WTC11 (cell line): ENCODE data around the gene RNASET2. TPM values are rescaled to one million over a fixed set of nuclear protein-coding genes. Genes with fewer than 3 reads are reported as not detected.

Experiments
- ATAC-seq: fragments of 200-7000 bp; cut with Tn5 transposase; 2 replicates; pipeline ENCODE4 v1.10.0; 2021; ENCODE audit warnings: mild to moderate bottlenecking, moderate library complexity
- CTCF ChIA-PET: fragments of 300-600 bp; sonication (Branson Sonifier 250); formaldehyde crosslinking; loops from one replicate; lab custom pipeline; 2021; ENCODE audit warnings: antibody characterized with exemption; lab: Charles Lee
- POLR2A ChIA-PET: fragments of 350-600 bp; sonication (Branson Sonifier 250); formaldehyde crosslinking; loops from one replicate; lab custom pipeline; 2021; ENCODE audit warnings: antibody characterized with exemption; lab: Charles Lee
- DNase-seq: peaks from one replicate; pipeline ENCODE4 v3.0.0; 2021; ENCODE audit warnings: low spot score
- H3K27ac Mint-ChIP-seq: 2 replicates; pipeline ENCODE4 v1.8.0; 2021; ENCODE audit warnings: mixed read lengths
- H3K27me3 Mint-ChIP-seq: 2 replicates; pipeline ENCODE4 v1.8.0; 2021; ENCODE audit warnings: low read depth, mild to moderate bottlenecking, moderate library complexity, mixed read lengths
- H3K36me3 Mint-ChIP-seq: 2 replicates; pipeline ENCODE4 v1.8.0; 2021; ENCODE audit warnings: mixed read lengths
- H3K4me1 Mint-ChIP-seq: 2 replicates; pipeline ENCODE4 v1.8.0; 2022; ENCODE audit warnings: mixed read lengths
- H3K4me3 Mint-ChIP-seq: 2 replicates; pipeline ENCODE4 v1.8.0; 2021; ENCODE audit warnings: mild to moderate bottlenecking, moderate library complexity, mixed read lengths
- H3K9me3 Mint-ChIP-seq: 2 replicates; pipeline ENCODE4 v1.8.0; 2021; ENCODE audit warnings: mixed read lengths
- ARID4B ChIP-seq: sonication (generic); formaldehyde crosslinking; IDR thresholded peaks from 2 replicates; pipeline ENCODE4 v1.8.0; 2023; ENCODE audit warnings: missing genetic modification reagents, mild to moderate bottlenecking, borderline replicate concordance
- ATF1 ChIP-seq: sonication (generic); formaldehyde crosslinking; IDR thresholded peaks from 2 replicates; pipeline ENCODE4 v1.8.1; 2023; ENCODE audit warnings: mild to moderate bottlenecking, moderate library complexity, missing genetic modification reagents
- ATF3 ChIP-seq: sonication (generic); formaldehyde crosslinking; conservative IDR thresholded peaks from 2 replicates; pipeline ENCODE4 v1.8.1; 2022; ENCODE audit warnings: mild to moderate bottlenecking, missing genetic modification reagents
- EMX1 ChIP-seq: fragments of 250-450 bp; sonication (Bioruptor Pico); IDR thresholded peaks from 2 replicates; pipeline ENCODE4 v1.8.0; 2021; ENCODE audit warnings: mild to moderate bottlenecking
- ETV6 ChIP-seq: sonication (generic); formaldehyde crosslinking; IDR thresholded peaks from 2 replicates; pipeline ENCODE4 v1.8.1; 2022; ENCODE audit warnings: mild to moderate bottlenecking, missing genetic modification reagents
- FOXK1 ChIP-seq: sonication (generic); formaldehyde crosslinking; IDR thresholded peaks from 2 replicates; pipeline ENCODE4 v1.8.0; 2022; ENCODE audit warnings: mild to moderate bottlenecking, moderate library complexity, missing genetic modification reagents
- HMGXB4 ChIP-seq: sonication (generic); formaldehyde crosslinking; IDR thresholded peaks from 2 replicates; pipeline ENCODE4 v1.8.1; 2023; ENCODE audit warnings: mild to moderate bottlenecking, moderate library complexity, missing genetic modification reagents
- NFATC4 ChIP-seq: fragments of 250-450 bp; sonication (Bioruptor Pico); IDR thresholded peaks from 2 replicates; pipeline ENCODE4 v1.9.0; 2021; ENCODE audit warnings: mild to moderate bottlenecking
- NFE2L1 ChIP-seq: sonication (generic); formaldehyde crosslinking; IDR thresholded peaks from 2 replicates; pipeline ENCODE4 v1.8.1; 2023; ENCODE audit warnings: missing genetic modification reagents
- NFYB ChIP-seq: sonication (generic); formaldehyde crosslinking; conservative IDR thresholded peaks from 2 replicates; pipeline ENCODE4 v1.8.0; 2022; ENCODE audit warnings: low read depth, missing genetic modification reagents
- NR1H2 ChIP-seq: sonication (generic); formaldehyde crosslinking; IDR thresholded peaks from 2 replicates; pipeline ENCODE4 v1.9.0; 2021; ENCODE audit warnings: mild to moderate bottlenecking, moderate library complexity, missing genetic modification reagents
- TP53 ChIP-seq: sonication (generic); formaldehyde crosslinking; IDR thresholded peaks from 2 replicates; pipeline ENCODE4 v1.8.1; 2023; ENCODE audit warnings: mild to moderate bottlenecking, missing genetic modification reagents
- ZBTB21 ChIP-seq: sonication (generic); formaldehyde crosslinking; IDR thresholded peaks from 2 replicates; pipeline ENCODE4 v1.8.1; 2023; ENCODE audit warnings: mild to moderate bottlenecking, missing genetic modification reagents, borderline replicate concordance
- ZMAT4 ChIP-seq: fragments of 250-450 bp; sonication (Bioruptor Pico); IDR thresholded peaks from 2 replicates; pipeline ENCODE4 v1.9.0; 2021; ENCODE audit warnings: mild to moderate bottlenecking
- ZNF416 ChIP-seq: fragments of 250-450 bp; sonication (Bioruptor Pico); IDR thresholded peaks from 2 replicates; pipeline ENCODE4 v1.9.0; 2021; ENCODE audit warnings: mild to moderate bottlenecking, inconsistent platforms
- ZSCAN18 ChIP-seq: fragments of 250-450 bp; sonication (Bioruptor Pico); IDR thresholded peaks from 2 replicates; pipeline ENCODE4 v2.1.2; 2022; ENCODE audit warnings: mild to moderate bottlenecking, moderate library complexity
- total RNA-seq: library from RNA; stranded (reverse); gene quantifications from 3 replicates; pipeline ENCODE4 v1.2.3, GENCODE V29; 2021
- TF ChIP-seq, protein P1 (sequence below): sonication (generic); formaldehyde crosslinking; IDR thresholded peaks from 2 replicates; pipeline ENCODE4 v1.8.1; 2022; ENCODE audit warnings: mild to moderate bottlenecking, missing genetic modification reagents, moderate library complexity, borderline replicate concordance
- TF ChIP-seq, protein P2 (sequence below): fragments of 250-450 bp; sonication (Bioruptor Pico); conservative IDR thresholded peaks from 2 replicates; pipeline ENCODE4 v1.9.0; 2021; ENCODE audit warnings: mild to moderate bottlenecking

Gene RNASET2
- total RNA-seq, 1 experiment from 2014 or later, result 35.6 TPM

- H3K36me3 Mint-ChIP-seq, result no peaks in the 10 kb centered on the region
- no peaks in the 10 kb centered on the region for H3K9me3 Mint-ChIP-seq
- no peaks in the 10 kb centered on the region for H3K4me1 Mint-ChIP-seq
- H3K27ac Mint-ChIP-seq, result no peak overlapping the region
- ATAC-seq, result no peak
- ChIA-PET CTCF (no interaction called here), POLR2A (no interaction called here)
- H3K4me3 Mint-ChIP-seq, result no peak overlapping the region
- H3K27me3 Mint-ChIP-seq, result no peaks in the 10 kb centered on the region
- DNase-seq, result no peak
- no peak for TF ChIP-seq ETV6 (CRISPR knock-in tag)
- TF ChIP-seq NFATC4 (CRISPR knock-in tag), result no peak
- TF ChIP-seq NR1H2 (CRISPR knock-in tag), result no peak
- no peak for TF ChIP-seq NFYB
- no peak for TF ChIP-seq HMGXB4 (CRISPR knock-in tag)
- TF ChIP-seq TP53 (CRISPR knock-in tag), result no peak
- no peak for TF ChIP-seq ATF1 (CRISPR knock-in tag)
- no peak for TF ChIP-seq NFE2L1 (CRISPR knock-in tag)
- TF ChIP-seq ZMAT4 (CRISPR knock-in tag), result no peak
- TF ChIP-seq, all 79 proteins: peak for 0
These were observed 33.4 kb downstream of the RNASET2 start for GRCh38 chr6:166922937-166923336.

- Mint-ChIP-seq H3K9me3 (peaks cover 2% of the 10 kb centered on the region; the same call in 1 of the 2 replicates), H3K27me3 (no peaks in the 10 kb centered on the region), H3K4me1 (no peaks in the 10 kb centered on the region), H3K4me3 (no peak overlapping the region), H3K27ac (no peak overlapping the region), H3K36me3 (no peaks in the 10 kb centered on the region)
- TF ChIP-seq ATF3 (CRISPR knock-in tag) (no peak), EMX1 (no peak), ZBTB21 (CRISPR knock-in tag) (no peak), NFYB (no peak), FOXK1 (no peak), NR1H2 (CRISPR knock-in tag) (no peak)
- TF ChIP-seq, protein P1, sequence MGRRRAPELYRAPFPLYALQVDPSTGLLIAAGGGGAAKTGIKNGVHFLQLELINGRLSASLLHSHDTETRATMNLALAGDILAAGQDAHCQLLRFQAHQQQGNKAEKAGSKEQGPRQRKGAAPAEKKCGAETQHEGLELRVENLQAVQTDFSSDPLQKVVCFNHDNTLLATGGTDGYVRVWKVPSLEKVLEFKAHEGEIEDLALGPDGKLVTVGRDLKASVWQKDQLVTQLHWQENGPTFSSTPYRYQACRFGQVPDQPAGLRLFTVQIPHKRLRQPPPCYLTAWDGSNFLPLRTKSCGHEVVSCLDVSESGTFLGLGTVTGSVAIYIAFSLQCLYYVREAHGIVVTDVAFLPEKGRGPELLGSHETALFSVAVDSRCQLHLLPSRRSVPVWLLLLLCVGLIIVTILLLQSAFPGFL (CRISPR knock-in tag), result no peak
- TF ChIP-seq, protein P2, sequence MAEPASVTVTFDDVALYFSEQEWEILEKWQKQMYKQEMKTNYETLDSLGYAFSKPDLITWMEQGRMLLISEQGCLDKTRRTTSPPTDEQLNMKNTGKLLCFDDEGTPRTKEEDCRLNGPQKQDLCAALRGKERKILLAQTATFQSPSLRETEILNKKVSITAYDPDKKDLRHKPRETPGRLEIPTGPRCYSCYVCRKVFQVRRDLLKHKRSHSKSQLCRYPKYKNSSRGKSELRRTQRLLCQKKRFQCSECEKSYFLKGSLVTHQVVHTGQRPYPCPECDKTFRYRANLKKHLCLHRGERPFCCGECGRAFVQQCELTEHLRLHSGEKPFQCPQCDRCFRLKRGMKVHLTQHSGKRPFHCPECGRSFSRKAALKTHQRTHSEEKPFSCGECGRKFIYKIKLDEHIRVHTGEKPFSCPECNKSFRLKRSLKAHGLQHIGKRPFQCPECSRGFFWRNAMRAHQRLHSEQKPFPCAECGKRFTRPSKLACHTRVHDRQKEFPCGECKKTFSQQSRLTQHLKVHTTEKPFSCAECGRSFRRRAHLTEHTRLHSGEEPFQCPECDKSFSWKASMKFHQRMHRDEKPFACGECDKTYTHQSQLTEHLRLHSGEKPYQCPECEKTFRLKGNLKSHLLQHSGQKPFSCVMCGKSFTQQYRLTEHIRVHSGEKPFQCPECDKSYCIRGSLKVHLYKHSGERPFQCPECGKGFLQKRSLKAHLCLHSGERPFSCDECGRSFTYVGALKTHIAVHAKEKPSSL (CRISPR knock-in tag), result no peak
- DNase-seq (no peak), ATAC-seq (no peak)
- ChIA-PET POLR2A (no interaction called here), CTCF (no interaction called here)
These were observed 34.8 kb downstream of the RNASET2 start for GRCh38 chr6:166921570-166921969.

DNA sequence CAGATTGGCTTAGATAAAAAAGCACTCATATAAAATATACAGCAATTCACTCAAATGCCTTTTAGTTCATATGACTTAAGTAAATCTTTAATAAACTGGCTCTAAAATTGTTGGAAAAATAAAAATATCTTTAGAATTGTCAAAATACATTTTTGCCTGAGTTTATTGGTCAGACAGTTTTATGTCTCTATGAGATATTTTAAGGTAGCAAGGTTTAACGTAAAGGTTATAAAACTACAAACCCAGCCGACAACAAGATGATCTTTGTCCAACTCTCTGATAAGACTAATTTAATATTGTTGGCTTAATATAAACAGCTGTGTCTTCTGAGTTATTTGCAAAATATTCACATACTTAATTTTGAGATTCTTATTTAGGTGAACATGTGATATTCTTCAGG, 39.5 kb downstream of the RNASET2 start:
- H3K4me3 Mint-ChIP-seq, result no peak overlapping the region
- no peaks in the 10 kb centered on the region for H3K36me3 Mint-ChIP-seq
- H3K4me1 Mint-ChIP-seq, result peaks cover 5% of the 10 kb centered on the region; the same call in 1 of the 2 replicates
- peaks cover 3% of the 10 kb centered on the region; the same call in 1 of the 2 replicates for H3K9me3 Mint-ChIP-seq
- H3K27me3 Mint-ChIP-seq, result no peaks in the 10 kb centered on the region
- DNase-seq (no peak), ATAC-seq (no peak)
- ChIA-PET CTCF (interaction anchor here (0.8 to 1.3 kb wide), 2 partner anchors 63 to 73 kb away, joined by 3 read pairs; no protein-coding TSS in a partner anchor), POLR2A (no interaction called here)
- H3K27ac Mint-ChIP-seq, result no peak overlapping the region
- TF ChIP-seq ARID4B (CRISPR knock-in tag) (no peak), ZSCAN18 (no peak), ATF1 (CRISPR knock-in tag) (no peak), ZNF416 (CRISPR knock-in tag) (no peak)
